GM12874 (cell line): ENCODE data around the gene NDUFAF8.

Experiments
- CTCF ChIP-seq: IDR thresholded peaks from 2 replicates; pipeline ENCODE4 v1.5.1; 2011; ENCODE audit warnings: low read depth, mild to moderate bottlenecking, control low read depth, low read length, moderate library complexity; ENCODE audit not compliant: insufficient read depth

NDUFAF8 gene

DNA sequence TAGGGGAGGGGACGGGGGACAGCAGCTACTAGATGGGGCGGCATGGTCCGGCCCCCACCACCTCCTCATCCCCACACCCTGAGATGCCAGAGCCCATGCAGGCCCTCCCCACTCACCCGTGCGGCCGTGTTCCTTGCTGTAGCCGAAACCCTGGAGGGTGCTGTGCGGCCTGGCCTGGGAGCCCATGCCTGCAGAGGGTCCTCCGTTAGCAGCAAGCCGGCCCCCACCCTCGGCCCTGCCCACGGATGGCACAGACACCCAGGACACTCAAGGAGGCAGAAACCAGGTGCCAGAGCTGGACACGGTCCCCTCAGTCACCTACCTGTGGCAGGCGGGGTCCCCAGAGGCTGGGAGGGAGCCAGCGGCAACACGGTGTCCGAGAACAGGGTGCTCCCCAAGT is 5.8 kb upstream of the NDUFAF8 start:
- TF ChIP-seq CTCF: no peak

DNA sequence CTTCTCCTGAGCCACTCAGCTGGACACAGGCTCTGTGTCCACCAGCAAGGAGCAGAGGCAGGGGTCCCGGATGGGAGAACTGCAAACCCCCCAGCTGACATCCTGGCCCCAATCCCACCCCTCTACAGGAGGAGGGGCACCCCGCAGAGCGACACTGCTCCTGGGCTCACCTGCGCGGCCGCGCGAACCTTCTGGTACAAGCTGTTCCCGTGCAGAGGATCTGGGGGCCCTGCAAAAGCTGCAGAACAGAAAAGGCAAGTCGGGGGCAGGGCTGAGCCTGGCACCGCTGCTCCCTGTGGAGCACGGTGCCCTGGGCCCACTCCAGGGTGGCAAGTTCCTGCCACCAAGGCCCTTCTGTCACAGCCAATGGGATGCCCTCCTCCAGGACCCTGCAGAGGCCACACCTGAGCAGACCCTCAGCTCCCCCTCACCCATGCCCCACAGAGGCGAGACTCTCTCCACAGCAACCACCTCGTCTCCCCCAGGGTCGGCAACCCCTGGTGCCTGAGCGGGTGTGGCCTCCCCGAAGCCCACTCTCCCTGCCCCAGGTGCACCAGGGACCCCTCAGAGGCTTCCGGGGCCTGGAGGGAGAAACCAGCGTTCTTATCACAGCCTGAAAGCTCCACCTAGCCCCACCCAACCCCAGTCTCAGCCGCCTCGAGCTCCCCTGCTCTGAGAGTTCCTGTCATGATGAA is 5.2 kb upstream of the NDUFAF8 start:
- TF ChIP-seq CTCF: no peak

- TF ChIP-seq CTCF: no peak
Observed at GRCh38 chr17:81234506-81234855, 4.6 kb upstream of the NDUFAF8 start.

DNA sequence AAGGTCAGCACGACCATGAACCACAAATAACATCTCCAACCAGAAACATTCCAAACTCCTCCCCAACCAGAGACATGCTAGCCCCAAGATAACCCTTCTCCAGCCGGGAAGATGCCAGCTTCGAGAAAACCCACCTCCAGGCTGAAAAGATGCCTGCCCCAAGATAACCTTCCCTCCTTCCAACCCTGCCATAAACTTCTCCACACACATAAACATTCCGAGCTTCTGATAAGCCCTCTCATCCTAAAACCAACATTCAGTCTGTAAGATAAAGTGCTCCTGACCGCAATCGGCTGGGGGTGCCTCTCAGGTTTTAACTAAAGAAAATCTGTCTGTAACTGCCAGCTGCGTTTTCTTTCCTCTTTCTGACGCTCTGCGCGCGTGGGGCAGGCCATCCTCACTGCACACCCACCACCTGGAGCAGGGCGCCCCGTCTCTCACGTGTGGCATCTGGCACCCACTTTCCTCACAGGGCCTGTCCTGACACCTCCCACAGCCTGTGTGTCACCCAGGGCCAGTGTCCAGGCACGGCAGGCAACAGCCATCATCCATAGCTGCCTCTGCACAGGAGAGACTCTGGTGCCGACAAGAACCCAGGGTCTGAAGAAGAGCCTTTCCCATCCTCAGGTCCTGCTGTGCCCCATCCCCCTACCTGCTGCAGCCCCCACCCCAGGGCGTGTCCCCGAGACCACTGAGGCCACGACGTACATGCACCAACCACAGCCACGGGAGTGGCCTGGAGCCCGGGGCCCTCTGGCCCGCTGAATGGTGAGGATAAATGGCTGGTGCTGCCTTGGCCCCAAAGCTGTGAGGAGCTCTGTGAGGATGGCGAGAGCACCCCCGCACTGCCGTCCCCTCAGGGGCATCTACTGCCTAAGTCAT is 3.9 kb upstream of the NDUFAF8 start:
- no peak for TF ChIP-seq CTCF

GRCh38 chr17:81235822-81236740 is 3.0 kb upstream of the NDUFAF8 start:
- no peak for TF ChIP-seq CTCF

GRCh38 chr17:81236784-81237183 is 2.3 kb upstream of the NDUFAF8 start:
- TF ChIP-seq CTCF: no peak
